Measurements from ENCODE around the gene GNAZ. TPM values are rescaled to one million over a fixed set of nuclear protein-coding genes. Genes with fewer than 3 reads are reported as not detected.

The GNAZ gene
- total RNA-seq, 2 experiments from 2014 or later: 1.1 to 1.8 TPM

GRCh38 chr22:23152238-23153114 lies 82.2 kb downstream of the GNAZ start:
- Mint-ChIP-seq H3K27ac (no peak overlapping the region), H3K36me3 (ENCODE audit: low read depth) (no peaks in the 10 kb centered on the region), H3K27me3 (ENCODE audit: low read depth) (no peaks in the 10 kb centered on the region), H3K4me1 (ENCODE audit: low read depth) (peaks cover 9% of the 10 kb centered on the region), H3K4me3 (no peak overlapping the region), H3K9me3 (no peaks in the 10 kb centered on the region)
- CTCF ChIA-PET: interaction anchor here (2.3 kb wide), 1 partner anchor 138 kb away, joined by 9 read pairs; no protein-coding TSS in a partner anchor
- DNase-seq: no peak
- intact Hi-C loops (cut with micrococcal nuclease): no loop called here

- no peaks in the 10 kb centered on the region for H3K36me3 Mint-ChIP-seq (ENCODE audit: low read depth)
- no peaks in the 10 kb centered on the region for H3K27me3 Mint-ChIP-seq (ENCODE audit: low read depth)
- no peaks in the 10 kb centered on the region for H3K9me3 Mint-ChIP-seq
- intact Hi-C loops (cut with micrococcal nuclease): no loop called here
- H3K27ac Mint-ChIP-seq: no peak overlapping the region
- no peak for DNase-seq
- CTCF ChIA-PET: interaction anchor here (0.6 to 2.3 kb wide), 2 partner anchors 8 to 136 kb away, joined by 3 to 9 read pairs; no protein-coding TSS in a partner anchor
- H3K4me3 Mint-ChIP-seq: no peak overlapping the region
- H3K4me1 Mint-ChIP-seq (ENCODE audit: low read depth): peaks cover 9% of the 10 kb centered on the region
Observed at GRCh38 chr22:23153994-23154393, 83.7 kb downstream of the GNAZ start.

- Mint-ChIP-seq H3K4me1 (ENCODE audit: low read depth) (peaks cover 9% of the 10 kb centered on the region), H3K27me3 (ENCODE audit: low read depth) (no peaks in the 10 kb centered on the region)
- CTCF ChIA-PET: interaction anchor here (0.6 to 2.3 kb wide), 2 partner anchors 8 to 136 kb away, joined by 3 to 9 read pairs; no protein-coding TSS in a partner anchor
Observed at GRCh38 chr22:23154461-23154860, 84.1 kb downstream of the GNAZ start.

GRCh38 chr22:23155143-23155542 lies 84.8 kb downstream of the GNAZ start:
- no peaks in the 10 kb centered on the region for H3K9me3 Mint-ChIP-seq
- intact Hi-C loops (cut with micrococcal nuclease): no loop called here
- H3K4me1 Mint-ChIP-seq (ENCODE audit: low read depth): peaks cover 9% of the 10 kb centered on the region
- H3K27me3 Mint-ChIP-seq (ENCODE audit: low read depth): no peaks in the 10 kb centered on the region
- H3K4me3 Mint-ChIP-seq: no peak overlapping the region
- CTCF ChIA-PET: no interaction called here
- no peak overlapping the region for H3K27ac Mint-ChIP-seq
- no peak for DNase-seq
- H3K36me3 Mint-ChIP-seq (ENCODE audit: low read depth): no peaks in the 10 kb centered on the region

More at GRCh38 chr22:23154461-23154860, 84.1 kb downstream of the GNAZ start:
- H3K4me3 Mint-ChIP-seq: no peak overlapping the region
- H3K36me3 Mint-ChIP-seq (ENCODE audit: low read depth): no peaks in the 10 kb centered on the region
- H3K9me3 Mint-ChIP-seq: no peaks in the 10 kb centered on the region
- no peak overlapping the region for H3K27ac Mint-ChIP-seq
- no peak for DNase-seq
- intact Hi-C loops (cut with micrococcal nuclease): no loop called here

GRCh38 chr22:23155831-23156230 lies 85.5 kb downstream of the GNAZ start:
- CTCF ChIA-PET: interaction anchor here (0.6 to 1.5 kb wide), 2 partner anchors 9 to 64 kb away, joined by 3 to 4 read pairs; no protein-coding TSS in a partner anchor
- intact Hi-C loops (cut with micrococcal nuclease): no loop called here
- Mint-ChIP-seq H3K27ac (no peak overlapping the region), H3K36me3 (ENCODE audit: low read depth) (no peaks in the 10 kb centered on the region), H3K9me3 (no peaks in the 10 kb centered on the region), H3K4me1 (ENCODE audit: low read depth) (peaks cover 9% of the 10 kb centered on the region), H3K27me3 (ENCODE audit: low read depth) (no peaks in the 10 kb centered on the region), H3K4me3 (no peak overlapping the region)
- DNase-seq: no peak

- Mint-ChIP-seq H3K9me3 (no peaks in the 10 kb centered on the region), H3K27ac (no peak overlapping the region), H3K36me3 (ENCODE audit: low read depth) (no peaks in the 10 kb centered on the region), H3K4me3 (no peak overlapping the region), H3K27me3 (ENCODE audit: low read depth) (no peaks in the 10 kb centered on the region), H3K4me1 (ENCODE audit: low read depth) (peaks cover 9% of the 10 kb centered on the region)
- CTCF ChIA-PET: interaction anchor here (0.6 to 1.5 kb wide), 2 partner anchors 9 to 64 kb away, joined by 3 to 4 read pairs; no protein-coding TSS in a partner anchor
- intact Hi-C loops (cut with micrococcal nuclease): no loop called here
- no peak for DNase-seq
Observed at GRCh38 chr22:23156286-23156685, 86.0 kb downstream of the GNAZ start.

GRCh38 chr22:23157560-23158515 lies 87.5 kb downstream of the GNAZ start:
- H3K4me1 Mint-ChIP-seq (ENCODE audit: low read depth): peaks cover 8% of the 10 kb centered on the region
- no peaks in the 10 kb centered on the region for H3K9me3 Mint-ChIP-seq
- H3K27ac Mint-ChIP-seq: no peak overlapping the region
- intact Hi-C loops (cut with micrococcal nuclease): no loop called here
- DNase-seq: no peak
- no peaks in the 10 kb centered on the region for H3K27me3 Mint-ChIP-seq (ENCODE audit: low read depth)
- no peak overlapping the region for H3K4me3 Mint-ChIP-seq
- CTCF ChIA-PET: interaction anchor here (1.0 kb wide), 1 partner anchor 8 kb away, joined by 5 read pairs; no protein-coding TSS in a partner anchor
- H3K36me3 Mint-ChIP-seq (ENCODE audit: low read depth): no peaks in the 10 kb centered on the region

GRCh38 chr22:23158516-23159290 lies 88.4 kb downstream of the GNAZ start:
- H3K27me3 Mint-ChIP-seq (ENCODE audit: low read depth): no peaks in the 10 kb centered on the region
- H3K4me1 Mint-ChIP-seq (ENCODE audit: low read depth): no peaks in the 10 kb centered on the region
- CTCF ChIA-PET: no interaction called here
- H3K36me3 Mint-ChIP-seq (ENCODE audit: low read depth): no peaks in the 10 kb centered on the region
- H3K9me3 Mint-ChIP-seq: no peaks in the 10 kb centered on the region
- no peak overlapping the region for H3K27ac Mint-ChIP-seq
- intact Hi-C loops (cut with micrococcal nuclease): no loop called here
- H3K4me3 Mint-ChIP-seq: no peak overlapping the region
- no peak for DNase-seq

- H3K4me1 Mint-ChIP-seq (ENCODE audit: low read depth): no peaks in the 10 kb centered on the region
- no peaks in the 10 kb centered on the region for H3K9me3 Mint-ChIP-seq
- CTCF ChIA-PET: no interaction called here
- no peaks in the 10 kb centered on the region for H3K36me3 Mint-ChIP-seq (ENCODE audit: low read depth)
- H3K4me3 Mint-ChIP-seq: no peak overlapping the region
- H3K27ac Mint-ChIP-seq: no peak overlapping the region
- no peak for DNase-seq
- H3K27me3 Mint-ChIP-seq (ENCODE audit: low read depth): no peaks in the 10 kb centered on the region
- intact Hi-C loops (cut with micrococcal nuclease): no loop called here
Observed at GRCh38 chr22:23159291-23159630, 88.9 kb downstream of the GNAZ start.

- H3K36me3 Mint-ChIP-seq (ENCODE audit: low read depth): no peaks in the 10 kb centered on the region
- no peaks in the 10 kb centered on the region for H3K9me3 Mint-ChIP-seq
- no peaks in the 10 kb centered on the region for H3K4me1 Mint-ChIP-seq (ENCODE audit: low read depth)
- no peak overlapping the region for H3K4me3 Mint-ChIP-seq
- H3K27ac Mint-ChIP-seq: no peak overlapping the region
- DNase-seq: no peak
- no peaks in the 10 kb centered on the region for H3K27me3 Mint-ChIP-seq (ENCODE audit: low read depth)
- intact Hi-C loops (cut with micrococcal nuclease): no loop called here
- CTCF ChIA-PET: no interaction called here
Observed at GRCh38 chr22:23161029-23161428, 90.7 kb downstream of the GNAZ start.

- Mint-ChIP-seq H3K27me3 (ENCODE audit: low read depth) (no peaks in the 10 kb centered on the region), H3K27ac (no peak overlapping the region), H3K4me3 (no peak overlapping the region), H3K9me3 (no peaks in the 10 kb centered on the region), H3K36me3 (ENCODE audit: low read depth) (no peaks in the 10 kb centered on the region), H3K4me1 (ENCODE audit: low read depth) (no peaks in the 10 kb centered on the region)
- intact Hi-C loops (cut with micrococcal nuclease): no loop called here
- CTCF ChIA-PET: no interaction called here
- DNase-seq: no peak
Observed at GRCh38 chr22:23161574-23161973, 91.3 kb downstream of the GNAZ start.

- H3K4me1 Mint-ChIP-seq (ENCODE audit: low read depth): no peaks in the 10 kb centered on the region
- intact Hi-C loops (cut with micrococcal nuclease): no loop called here
- H3K9me3 Mint-ChIP-seq: no peaks in the 10 kb centered on the region
- H3K27ac Mint-ChIP-seq: no peak overlapping the region
- H3K27me3 Mint-ChIP-seq (ENCODE audit: low read depth): no peaks in the 10 kb centered on the region
- no peak overlapping the region for H3K4me3 Mint-ChIP-seq
- CTCF ChIA-PET: interaction anchor here (0.5 to 2.7 kb wide), 4 partner anchors 43 to 426 kb away, joined by 3 to 11 read pairs (median 5); no protein-coding TSS in a partner anchor
- no peak for DNase-seq
- no peaks in the 10 kb centered on the region for H3K36me3 Mint-ChIP-seq (ENCODE audit: low read depth)
Observed at GRCh38 chr22:23163665-23164064, 93.3 kb downstream of the GNAZ start.

All from activated naive CD4-positive, alpha-beta T cell treated with anti-CD3 and anti-CD28 coated beads for 36 hours (primary cell).